Keratinocyte (primary cell): ENCODE data around the gene RNASE13.

Experiments used
- EZH2 ChIP-seq: IDR thresholded peaks from one replicate; pipeline ENCODE4 v1.6.1; 2012; ENCODE audit warnings: inconsistent platforms, mild to moderate bottlenecking, low read length, moderate library complexity
- TF ChIP-seq, protein P1 (sequence below), 3 experiments: IDR thresholded peaks in 1 of 3; conservative IDR thresholded peaks in 1 of 3; optimal IDR thresholded peaks in 1 of 3; 2 replicates in 2 of 3; 3 replicates in 1 of 3; pipeline versions ENCODE3 to v1.5.1; 2011; ENCODE audit warnings: low read length in 3 of 3, mild to moderate bottlenecking in 3 of 3, moderate library complexity in 2 of 3, control low read depth in 1 of 3, inconsistent platforms in 1 of 3; ENCODE audit not compliant: insufficient read depth in 2 of 3; ENCODE audit errors: extremely low read depth in 1 of 3

DNA sequence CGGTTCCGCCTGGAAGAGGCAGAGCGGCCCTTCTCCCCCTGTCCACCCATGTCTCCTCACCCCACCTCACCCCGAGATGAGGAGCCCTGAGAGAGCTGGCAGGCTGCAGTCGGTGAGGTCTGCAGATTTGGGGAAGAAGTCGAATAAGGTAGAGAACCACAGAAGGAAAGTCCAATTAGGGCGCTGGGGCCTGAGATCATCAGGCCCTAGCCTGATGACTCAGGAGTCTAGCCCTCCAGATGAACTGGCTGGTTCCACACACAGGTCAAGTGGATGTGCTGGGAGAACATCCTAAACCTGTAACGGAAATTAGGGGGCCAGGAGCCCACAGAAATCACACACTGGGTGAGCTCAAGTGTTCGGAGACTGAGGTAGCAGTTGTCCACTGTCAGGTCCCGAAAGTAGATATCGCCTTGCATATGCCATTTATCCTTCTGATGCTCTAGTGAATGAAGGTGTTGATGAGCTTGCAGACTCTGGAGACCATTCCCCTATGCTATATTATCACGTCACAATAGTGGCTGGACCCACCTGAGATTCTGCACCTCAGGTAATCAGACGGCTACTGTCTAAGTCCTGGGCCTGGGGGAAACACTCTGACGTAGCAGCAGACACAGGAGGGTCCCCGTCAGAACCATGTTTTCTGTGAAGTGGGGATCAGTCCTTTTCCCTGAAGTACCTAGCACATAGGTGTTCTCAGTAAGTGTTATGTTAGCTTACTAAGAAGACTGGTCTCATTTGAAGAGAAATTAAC is 45.7 kb downstream of the RNASE13 start:
- TF ChIP-seq, protein P1, sequence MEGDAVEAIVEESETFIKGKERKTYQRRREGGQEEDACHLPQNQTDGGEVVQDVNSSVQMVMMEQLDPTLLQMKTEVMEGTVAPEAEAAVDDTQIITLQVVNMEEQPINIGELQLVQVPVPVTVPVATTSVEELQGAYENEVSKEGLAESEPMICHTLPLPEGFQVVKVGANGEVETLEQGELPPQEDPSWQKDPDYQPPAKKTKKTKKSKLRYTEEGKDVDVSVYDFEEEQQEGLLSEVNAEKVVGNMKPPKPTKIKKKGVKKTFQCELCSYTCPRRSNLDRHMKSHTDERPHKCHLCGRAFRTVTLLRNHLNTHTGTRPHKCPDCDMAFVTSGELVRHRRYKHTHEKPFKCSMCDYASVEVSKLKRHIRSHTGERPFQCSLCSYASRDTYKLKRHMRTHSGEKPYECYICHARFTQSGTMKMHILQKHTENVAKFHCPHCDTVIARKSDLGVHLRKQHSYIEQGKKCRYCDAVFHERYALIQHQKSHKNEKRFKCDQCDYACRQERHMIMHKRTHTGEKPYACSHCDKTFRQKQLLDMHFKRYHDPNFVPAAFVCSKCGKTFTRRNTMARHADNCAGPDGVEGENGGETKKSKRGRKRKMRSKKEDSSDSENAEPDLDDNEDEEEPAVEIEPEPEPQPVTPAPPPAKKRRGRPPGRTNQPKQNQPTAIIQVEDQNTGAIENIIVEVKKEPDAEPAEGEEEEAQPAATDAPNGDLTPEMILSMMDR (optimal IDR thresholded peaks at IDR 0.05 in 1 of 3, IDR thresholded peaks at IDR 0.05 in 1 of 3, conservative IDR thresholded peaks at IDR 0.05 in 1 of 3; ENCODE audit: extremely low read depth in 1 of 3, insufficient read depth in 2 of 3, low read length in 3 of 3) = no peak
- TF ChIP-seq EZH2 = no peak
